ENCODE measurements around the gene SPECC1L. TPM values are rescaled to one million over a fixed set of nuclear protein-coding genes. Genes with fewer than 3 reads are reported as not detected.
A peak's percentile ranks its signal among the peaks of the same experiment; 100 is the strongest.

SPECC1L gene
- total RNA-seq, 8 experiments from 2014 or later: 17.0 to 52.1 (median 43.0) TPM

GRCh38 chr22:24413736-24414385, 143.2 kb downstream of the SPECC1L start:
- ATAC-seq (replicated peaks in 6 of 8): no peak
- WGBS, 10 experiments: 73 to 100% (median 95%) methylated on average over 1 to 13 of the region's 18 CpGs; no CpG with 5 or more reads in 4 of the 10 experiments
- Histone ChIP-seq H3K4me1 (replicated peaks in 1 of 2) (no peaks in the 10 kb centered on the region), H3K27ac (no peak overlapping the region), H3K4me3 (no peak overlapping the region)
- in situ Hi-C loops (cut with MboI; ENCODE audit: low pct_unique_long_range_greater_than_20kb in 2 of 9, low sequenced_read_pairs in 9 of 9, unreplicated experiment in 9 of 9): no loop called here

DNA sequence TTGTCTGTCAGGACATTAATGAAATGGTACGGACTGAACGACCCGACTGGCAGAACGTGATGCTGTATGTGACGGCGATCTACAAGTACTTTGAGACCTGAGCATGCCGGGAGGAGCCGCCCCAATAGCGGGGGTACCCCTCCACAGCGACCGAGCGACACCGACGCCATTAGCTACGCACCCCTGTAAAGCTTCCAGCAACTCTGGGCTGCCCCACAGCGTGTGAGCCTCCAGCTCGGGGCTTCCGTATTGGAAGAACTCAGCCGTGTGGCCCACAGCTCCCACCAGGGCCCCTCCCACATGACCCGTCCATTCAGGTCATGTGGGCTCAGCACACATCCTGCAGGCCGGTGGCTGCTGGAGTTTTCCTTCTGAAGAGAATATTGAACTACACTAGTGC, 143.9 kb downstream of the SPECC1L start:
- no peak overlapping the region for H3K27ac ChIP-seq
- in situ Hi-C loops (cut with MboI; ENCODE audit: low pct_unique_long_range_greater_than_20kb in 2 of 9, low sequenced_read_pairs in 9 of 9, unreplicated experiment in 9 of 9): no loop called here
- no peaks in the 10 kb centered on the region for H3K4me1 ChIP-seq (replicated peaks in 1 of 2)
- 20 to 100% (median 89%) methylated on average over 1 to 11 of the region's 21 CpGs; no CpG with 5 or more reads in 4 of the 10 experiments for WGBS, 10 experiments
- no peak overlapping the region for H3K4me3 ChIP-seq
- peak in 2 of 8 experiments; percentile 34 to 35 for ATAC-seq (replicated peaks in 6 of 8)

GRCh38 chr22:24414984-24415945, 144.6 kb downstream of the SPECC1L start:
- no peak overlapping the region for H3K4me3 ChIP-seq
- in situ Hi-C loops (cut with MboI; ENCODE audit: low pct_unique_long_range_greater_than_20kb in 2 of 9, low sequenced_read_pairs in 9 of 9, unreplicated experiment in 9 of 9): no loop called here
- 50 to 100% (median 97%) methylated on average over 1 to 10 of the region's 26 CpGs; no CpG with 5 or more reads in 1 of the 10 experiments for WGBS, 10 experiments

GRCh38 chr22:24416095-24416494, 145.5 kb downstream of the SPECC1L start:
- 100% methylated on average over 1 of the region's 8 CpGs; no CpG with 5 or more reads in 7 of the 10 experiments for WGBS, 10 experiments
- peak in 2 of 8 experiments; percentile 16 to 31 for ATAC-seq (replicated peaks in 6 of 8)
- Histone ChIP-seq H3K4me3 (no peak overlapping the region), H3K27ac (no peak overlapping the region), H3K4me1 (replicated peaks in 1 of 2) (peaks cover 0 to 7% of the 10 kb centered on the region in 2 donors)
- in situ Hi-C loops (cut with MboI; ENCODE audit: low pct_unique_long_range_greater_than_20kb in 2 of 9, low sequenced_read_pairs in 9 of 9, unreplicated experiment in 9 of 9): no loop called here

More at GRCh38 chr22:24414984-24415945, 144.6 kb downstream of the SPECC1L start:
- no peak for ATAC-seq (replicated peaks in 6 of 8)
- Histone ChIP-seq H3K27ac (no peak overlapping the region), H3K4me1 (replicated peaks in 1 of 2) (peaks cover 0 to 2% of the 10 kb centered on the region in 2 donors)

- ATAC-seq (replicated peaks in 6 of 8): no peak
- H3K4me1 ChIP-seq (replicated peaks in 1 of 2): peaks cover 0 to 7% of the 10 kb centered on the region in 2 donors
- 60 to 100% (median 67%) methylated on average over 1 of the region's 6 CpGs; no CpG with 5 or more reads in 7 of the 10 experiments for WGBS, 10 experiments
- no peak overlapping the region for H3K4me3 ChIP-seq
- H3K27ac ChIP-seq: no peak overlapping the region
- in situ Hi-C loops (cut with MboI; ENCODE audit: low pct_unique_long_range_greater_than_20kb in 2 of 9, low sequenced_read_pairs in 9 of 9, unreplicated experiment in 9 of 9): no loop called here
Observed at GRCh38 chr22:24416611-24417010, 146.0 kb downstream of the SPECC1L start.

GRCh38 chr22:24417200-24417599, 146.6 kb downstream of the SPECC1L start:
- H3K4me1 ChIP-seq (replicated peaks in 1 of 2): peaks cover 0 to 7% of the 10 kb centered on the region in 2 donors
- 87 to 100% (median 100%) methylated on average over 1 to 4 of the region's 7 CpGs; no CpG with 5 or more reads in 2 of the 10 experiments for WGBS, 10 experiments
- no peak overlapping the region for H3K4me3 ChIP-seq
- no peak overlapping the region for H3K27ac ChIP-seq
- in situ Hi-C loops (cut with MboI; ENCODE audit: low pct_unique_long_range_greater_than_20kb in 2 of 9, low sequenced_read_pairs in 9 of 9, unreplicated experiment in 9 of 9): no loop called here
- ATAC-seq (replicated peaks in 6 of 8): no peak

DNA sequence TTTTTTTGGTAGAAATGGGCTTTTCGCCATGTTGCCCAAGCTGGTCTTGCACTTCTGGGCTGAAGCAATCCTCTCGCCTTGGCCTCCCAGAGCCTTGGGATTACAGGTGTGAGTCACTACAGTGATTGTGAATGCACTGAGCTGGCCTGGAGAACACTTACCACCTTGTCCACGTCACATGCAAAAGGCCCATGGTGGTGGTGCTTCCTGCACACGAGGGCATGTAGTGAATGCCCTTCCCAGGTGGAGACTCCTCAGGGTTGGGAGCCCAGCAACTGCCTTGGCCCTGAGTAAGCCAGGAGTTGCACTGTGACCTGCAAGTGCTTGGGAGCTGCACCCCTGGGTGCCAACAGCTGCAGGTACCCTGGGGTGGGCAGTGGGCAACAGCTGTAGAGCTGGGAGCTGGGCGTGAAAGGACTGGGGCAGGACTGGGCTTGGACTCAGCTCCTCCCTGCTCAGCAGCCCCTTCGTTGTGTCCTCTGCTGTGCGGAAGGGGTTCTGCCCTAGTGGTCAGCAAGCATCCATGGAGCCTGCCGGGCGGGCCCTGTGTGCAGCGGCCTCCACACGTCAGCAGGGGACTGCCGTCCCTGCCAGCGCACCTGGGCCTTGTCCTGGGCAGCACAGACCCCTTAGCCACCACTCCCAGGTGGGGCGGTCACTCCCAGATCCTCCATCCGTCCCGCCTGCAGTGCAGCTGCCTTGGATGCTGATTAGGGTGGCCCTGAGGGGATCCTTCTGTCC, 147.4 kb downstream of the SPECC1L start:
- in situ Hi-C loops (cut with MboI; ENCODE audit: low pct_unique_long_range_greater_than_20kb in 2 of 9, low sequenced_read_pairs in 9 of 9, unreplicated experiment in 9 of 9): no loop called here
- WGBS, 10 experiments: 91 to 100% (median 100%) methylated on average over 1 to 7 of the region's 16 CpGs; no CpG with 5 or more reads in 5 of the 10 experiments
- ATAC-seq (replicated peaks in 6 of 8): peak in 1 of 8 experiments; percentile 12
- H3K4me3 ChIP-seq: no peak overlapping the region
- H3K4me1 ChIP-seq (replicated peaks in 1 of 2): peaks cover 0 to 7% of the 10 kb centered on the region in 2 donors
- H3K27ac ChIP-seq: no peak overlapping the region

GRCh38 chr22:24418786-24419474, 148.3 kb downstream of the SPECC1L start:
- in situ Hi-C loops (cut with MboI; ENCODE audit: low pct_unique_long_range_greater_than_20kb in 2 of 9, low sequenced_read_pairs in 9 of 9, unreplicated experiment in 9 of 9): no loop called here
- H3K4me3 ChIP-seq: no peak overlapping the region
- ATAC-seq (replicated peaks in 6 of 8): no peak
- no peak overlapping the region for H3K27ac ChIP-seq
- H3K4me1 ChIP-seq (replicated peaks in 1 of 2): peaks cover 0 to 7% of the 10 kb centered on the region in 2 donors
- 20 to 100% (median 95%) methylated on average over 1 to 4 of the region's 16 CpGs; no CpG with 5 or more reads in 5 of the 10 experiments for WGBS, 10 experiments

- ATAC-seq (replicated peaks in 6 of 8): no peak
- H3K4me3 ChIP-seq: no peak overlapping the region
- 60 to 100% methylated on average over 1 of the region's 7 CpGs; no CpG with 5 or more reads in 8 of the 10 experiments for WGBS, 10 experiments
- in situ Hi-C loops (cut with MboI; ENCODE audit: low pct_unique_long_range_greater_than_20kb in 2 of 9, low sequenced_read_pairs in 9 of 9, unreplicated experiment in 9 of 9): no loop called here
- peaks cover 0 to 9% of the 10 kb centered on the region in 2 donors for H3K4me1 ChIP-seq (replicated peaks in 1 of 2)
- no peak overlapping the region for H3K27ac ChIP-seq
Observed at GRCh38 chr22:24419475-24419850, 148.8 kb downstream of the SPECC1L start.

DNA sequence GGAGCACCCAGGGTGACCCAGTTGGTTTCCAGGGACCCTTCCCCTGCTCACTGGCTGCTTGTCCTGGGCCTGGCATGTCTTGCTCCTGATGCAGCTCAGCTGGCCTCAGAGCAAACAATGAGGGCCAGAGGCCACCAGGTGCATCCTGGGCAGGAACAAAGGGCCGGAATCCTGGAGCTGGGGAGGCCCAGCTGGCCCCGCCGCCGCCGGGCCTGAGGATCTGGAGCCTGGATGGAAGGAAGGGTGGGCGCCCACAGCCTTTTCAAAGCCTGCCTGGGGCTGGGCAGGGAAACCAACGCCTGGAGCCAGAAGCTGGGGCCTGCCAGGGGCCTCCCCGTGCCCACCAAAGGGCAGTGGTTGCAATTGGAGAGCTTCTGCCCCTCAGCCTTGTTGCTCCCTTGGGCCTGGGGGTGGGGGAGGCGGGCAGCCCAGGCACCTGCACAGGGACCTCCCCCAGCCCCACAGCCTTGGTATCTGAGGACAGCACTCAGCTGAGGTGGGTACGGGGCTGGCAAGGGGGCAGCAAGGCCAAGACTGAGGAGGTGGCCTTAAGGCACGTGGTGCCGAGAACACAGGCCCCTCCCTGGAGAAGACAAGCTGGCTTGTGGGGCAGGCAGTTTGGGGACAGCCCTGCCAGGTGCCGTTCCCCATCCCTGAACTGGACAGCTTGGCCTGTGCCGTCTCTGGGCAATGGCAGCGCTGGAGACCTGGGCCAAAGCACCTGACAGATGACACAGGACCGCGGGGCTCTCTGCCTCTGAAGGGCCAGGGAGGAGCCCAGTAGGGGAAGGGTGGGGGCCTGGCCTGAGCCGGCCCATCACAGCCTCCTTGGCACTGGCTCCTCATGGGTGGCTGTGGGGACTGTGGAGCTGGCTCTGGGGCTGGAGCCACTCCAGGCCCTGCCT, 149.7 kb downstream of the SPECC1L start:
- Histone ChIP-seq H3K27ac (no peak overlapping the region), H3K4me1 (replicated peaks in 1 of 2) (peaks cover 0 to 12% of the 10 kb centered on the region in 2 donors), H3K4me3 (no peak overlapping the region)
- ATAC-seq (replicated peaks in 6 of 8): peak in 5 of 8 experiments; percentile 5 to 40 (median 16)
- 27 to 100% methylated on average over 2 to 3 of the region's 18 CpGs; no CpG with 5 or more reads in 8 of the 10 experiments for WGBS, 10 experiments
- in situ Hi-C loops (cut with MboI; ENCODE audit: low pct_unique_long_range_greater_than_20kb in 2 of 9, low sequenced_read_pairs in 9 of 9, unreplicated experiment in 9 of 9): loop anchor here in 2 of 9 experiments (10.0 kb wide), 2 partner anchors 94 to 104 kb away; no protein-coding TSS in a partner anchor

DNA sequence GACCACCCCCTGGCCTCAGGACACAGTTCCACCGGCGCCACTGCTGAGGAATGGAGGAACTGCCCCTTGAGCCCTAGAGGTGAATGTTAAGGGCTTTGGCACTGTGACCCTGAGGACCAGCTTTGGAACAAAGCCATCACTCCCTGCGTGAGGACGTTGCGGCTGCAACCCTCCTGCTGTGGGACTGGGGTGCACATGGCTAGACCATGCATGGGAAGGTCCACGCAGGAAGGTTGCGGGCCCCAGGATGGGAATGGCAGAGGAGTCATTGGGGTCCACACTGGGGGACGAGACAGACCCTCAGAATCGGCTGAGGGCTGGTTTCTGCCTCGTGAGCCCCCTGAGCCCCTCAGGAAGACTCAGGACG, 150.3 kb downstream of the SPECC1L start:
- Histone ChIP-seq H3K4me3 (no peak overlapping the region), H3K27ac (no peak overlapping the region), H3K4me1 (replicated peaks in 1 of 2) (peaks cover 0 to 12% of the 10 kb centered on the region in 2 donors)
- 15 to 100% (median 95%) methylated on average over 1 to 6 of the region's 11 CpGs; no CpG with 5 or more reads in 5 of the 10 experiments for WGBS, 10 experiments
- no peak for ATAC-seq (replicated peaks in 6 of 8)
- in situ Hi-C loops (cut with MboI; ENCODE audit: low pct_unique_long_range_greater_than_20kb in 2 of 9, low sequenced_read_pairs in 9 of 9, unreplicated experiment in 9 of 9): loop anchor here in 2 of 9 experiments (10.0 kb wide), 2 partner anchors 94 to 104 kb away; no protein-coding TSS in a partner anchor
